CD4-positive, alpha-beta T cell treated with Interleukin-17A for 4 hours (primary cell): ENCODE data around the gene C1R.
"Not testable (repeated sequence)": the region's sequence is repeated elsewhere in the genome, so short reads cannot be mapped to it uniquely, and the experiment has no call there.

Source experiments
- DNase-seq: peaks from one replicate; pipeline ENCODE4 v3.0.0-alpha.2; 2020; ENCODE audit warnings: mixed read lengths

The C1R gene

GRCh38 chr12:7065073-7065623 lies 27.1 kb downstream of the C1R start:
- DNase-seq: no peak

GRCh38 chr12:7064516-7064915 lies 27.7 kb downstream of the C1R start:
- DNase-seq: no peak

- DNase-seq: no peak
Measured at GRCh38 chr12:7061596-7061995, 30.6 kb downstream of the C1R start.

GRCh38 chr12:7061138-7061537 lies 31.1 kb downstream of the C1R start:
- DNase-seq: no peak

- no peak for DNase-seq
Measured at GRCh38 chr12:7060353-7060954, 31.8 kb downstream of the C1R start, which contains the start of gene C1S. TSS of gene C1S (plus strand) at chr12:7060718. CDS start at chr12:7061913, 1,195 bp downstream.

- DNase-seq: no peak
Measured at GRCh38 chr12:7059780-7060179, 32.5 kb downstream of the C1R start.

GRCh38 chr12:7058850-7059395 lies 33.3 kb downstream of the C1R start:
- no peak for DNase-seq

GRCh38 chr12:7058163-7058845 lies 33.9 kb downstream of the C1R start:
- no peak for DNase-seq

GRCh38 chr12:7055736-7056135 lies 36.5 kb downstream of the C1R start:
- DNase-seq: not testable (repeated sequence)

GRCh38 chr12:7054925-7055324 lies 37.3 kb downstream of the C1R start:
- no peak for DNase-seq

GRCh38 chr12:7049973-7050372 lies 42.3 kb downstream of the C1R start:
- DNase-seq: not testable (repeated sequence)

- not testable (repeated sequence) for DNase-seq
Measured at GRCh38 chr12:7049445-7049951, 42.7 kb downstream of the C1R start.

- DNase-seq: no peak
Measured at GRCh38 chr12:7047306-7047705, 44.9 kb downstream of the C1R start.

- DNase-seq: no peak
Measured at GRCh38 chr12:7046383-7047105, 45.7 kb downstream of the C1R start.

GRCh38 chr12:7045913-7046312 lies 46.3 kb downstream of the C1R start:
- no peak for DNase-seq

GRCh38 chr12:7042842-7043241 lies 49.4 kb downstream of the C1R start:
- DNase-seq: no peak

GRCh38 chr12:7039403-7039802 lies 52.8 kb downstream of the C1R start:
- no peak for DNase-seq

GRCh38 chr12:7038591-7038990 lies 53.7 kb downstream of the C1R start:
- no peak for DNase-seq

GRCh38 chr12:7037411-7037810 lies 54.8 kb downstream of the C1R start:
- DNase-seq: not testable (repeated sequence)

- no peak for DNase-seq
Measured at GRCh38 chr12:7035463-7035862, 56.8 kb downstream of the C1R start.

GRCh38 chr12:7034464-7034863 lies 57.8 kb downstream of the C1R start:
- DNase-seq: no peak

- DNase-seq: no peak
Measured at GRCh38 chr12:7032990-7033389, 59.3 kb downstream of the C1R start.

- DNase-seq: no peak
Measured at GRCh38 chr12:7031306-7031705, 60.9 kb downstream of the C1R start.
